Esophagus squamous epithelium (tissue), 5 donors: Measurements from ENCODE around the gene GALNT11. TPM values are rescaled to one million over a fixed set of nuclear protein-coding genes. Genes with fewer than 3 reads are reported as not detected.

Experiments
- DNase-seq: peaks from one replicate; lab custom pipeline; 2025; lab: John Stamatoyannopoulos, UW
- H3K27ac ChIP-seq, 4 donors: fragments of 200-600 bp; sonication (generic); one replicate each; pipeline ENCODE4 v1.5.1; 2016 to 2019; ENCODE audit warnings: mild to moderate bottlenecking in 1 of 4
- H3K27me3 ChIP-seq, 4 donors: fragments of 200-600 bp; sonication (generic); 1 replicate in 3 of 4; 2 replicates in 1 of 4; pipeline versions ENCODE4 v1.5.1 to v1.6.0; 2017 to 2021; ENCODE audit warnings: antibody characterized with exemption in 1 of 4
- H3K36me3 ChIP-seq, 3 donors: fragments of 200-600 bp; sonication (generic); one replicate each; pipeline ENCODE4 v1.5.1; 2016 to 2019
- H3K4me1 ChIP-seq, 3 donors: fragments of 200-600 bp; sonication (generic); one replicate each; pipeline ENCODE4 v1.5.1; 2017 to 2019
- H3K4me3 ChIP-seq, 4 donors: fragments of 200-600 bp; sonication (generic); 1 replicate in 3 of 4; 2 replicates in 1 of 4; pipeline ENCODE4 v1.5.1; 2016 to 2019; ENCODE audit warnings: mild to moderate bottlenecking in 2 of 4, moderate library complexity in 1 of 4
- H3K9me3 ChIP-seq, 3 donors: fragments of 200-600 bp; sonication (generic); one replicate each; pipeline ENCODE4 v1.5.1; 2016 to 2019
- CTCF ChIP-seq, 6 experiments: fragments of 450-650 bp in 4 of 6; fragments of 200-600 bp in 2 of 6; sonication (generic) in 2 of 6; IDR thresholded peaks; one replicate each; pipeline ENCODE4 v1.5.1; 2016 to 2019; ENCODE audit warnings: antibody characterized with exemption in 6 of 6, mild to moderate bottlenecking in 4 of 6, moderate library complexity in 4 of 6
- POLR2A ChIP-seq, 4 donors: fragments of 450-650 bp; IDR thresholded peaks; one replicate each; pipeline ENCODE4 v1.6.1; 2017; ENCODE audit warnings: antibody characterized with exemption in 4 of 4, mild to moderate bottlenecking in 4 of 4, moderate library complexity in 3 of 4
- WGBS, 2 donors: methylation state at CpG; one replicate each; pipeline ENCODE4 v1.1.5; 2018; 5-methylcytosine and 5-hydroxymethylcytosine counted together
- intact Hi-C: fragments of 100-400 bp; cut with DNase I; formaldehyde crosslinking; loops from one replicate; pipeline ENCODE4 v1.15.0; 2022
- total RNA-seq, 4 donors: library from RNA; depleted of rRNA; stranded (reverse); fragments of >200 nt; gene quantifications; one replicate each; pipeline ENCODE4 v1.1.0, GENCODE V29; 2016
- donor health status: DM: yes; HTN: yes; CAD: no.

The GALNT11 gene
- total RNA-seq, 4 donors from 2014 or later, result 26.9 to 53.3 (median 33.6) TPM

- Histone ChIP-seq H3K4me3 (no peak overlapping the region), H3K27ac (no peak overlapping the region), H3K4me1 (no peaks in the 10 kb centered on the region), H3K36me3 (peaks cover 0 to under 1% (median 0%) of the 10 kb centered on the region in 3 donors), H3K27me3 (no peaks in the 10 kb centered on the region), H3K9me3 (peaks cover 0 to 15% (median 8%) of the 10 kb centered on the region in 3 donors)
- TF ChIP-seq CTCF (IDR thresholded peaks at IDR 0.05), result no peak
- no peak for TF ChIP-seq POLR2A (IDR thresholded peaks at IDR 0.05)
- no peak for DNase-seq
- 96 to 97% methylated on average over 7 of the region's 7 CpGs for WGBS, 2 donors
- intact Hi-C loops, result no loop called here
Measured at GRCh38 chr7:152089183-152089582, 63.7 kb downstream of the GALNT11 start.

- intact Hi-C loops, result no loop called here
Measured at GRCh38 chr7:152090747-152091146, 65.3 kb downstream of the GALNT11 start.

GRCh38 chr7:152093717-152094116 is 68.2 kb downstream of the GALNT11 start:
- no peaks in the 10 kb centered on the region for H3K27me3 ChIP-seq
- WGBS, 2 donors, result 88 to 94% methylated on average over 4 of the region's 4 CpGs
- DNase-seq, result no peak
- TF ChIP-seq CTCF (IDR thresholded peaks at IDR 0.05) (no peak), POLR2A (IDR thresholded peaks at IDR 0.05) (no peak)
- H3K9me3 ChIP-seq, result peaks cover 0 to 12% (median 6%) of the 10 kb centered on the region in 3 donors
- no peak overlapping the region for H3K27ac ChIP-seq
- H3K4me3 ChIP-seq, result no peak overlapping the region
- H3K4me1 ChIP-seq, result no peaks in the 10 kb centered on the region
- H3K36me3 ChIP-seq, result peaks cover 0 to 7% (median 0%) of the 10 kb centered on the region in 3 donors
- intact Hi-C loops, result no loop called here

More at GRCh38 chr7:152090747-152091146, 65.3 kb downstream of the GALNT11 start:
- peaks cover 0 to 7% (median 0%) of the 10 kb centered on the region in 3 donors for H3K36me3 ChIP-seq
- 84 to 94% methylated on average over 6 of the region's 6 CpGs for WGBS, 2 donors
- H3K4me3 ChIP-seq, result no peak overlapping the region
- no peak overlapping the region for H3K27ac ChIP-seq
- DNase-seq, result no peak
- H3K9me3 ChIP-seq, result peaks cover 0 to 15% (median 8%) of the 10 kb centered on the region in 3 donors
- TF ChIP-seq POLR2A (IDR thresholded peaks at IDR 0.05) (no peak), CTCF (IDR thresholded peaks at IDR 0.05) (no peak)
- no peaks in the 10 kb centered on the region for H3K4me1 ChIP-seq
- H3K27me3 ChIP-seq, result no peaks in the 10 kb centered on the region

- peaks cover 0 to 11% (median 0%) of the 10 kb centered on the region in 3 donors for H3K36me3 ChIP-seq
- DNase-seq, result no peak
- no peak overlapping the region for H3K4me3 ChIP-seq
- no peaks in the 10 kb centered on the region for H3K27me3 ChIP-seq
- intact Hi-C loops, result no loop called here
- no peaks in the 10 kb centered on the region for H3K4me1 ChIP-seq
- TF ChIP-seq CTCF (IDR thresholded peaks at IDR 0.05) (no peak), POLR2A (IDR thresholded peaks at IDR 0.05) (no peak)
- WGBS, 2 donors, result 88 to 100% methylated on average over 1 of the region's 1 CpG
- H3K27ac ChIP-seq, result no peak overlapping the region
- H3K9me3 ChIP-seq, result no peaks in the 10 kb centered on the region
Measured at GRCh38 chr7:152095771-152096170, 70.3 kb downstream of the GALNT11 start.

GRCh38 chr7:152097330-152097729 is 71.9 kb downstream of the GALNT11 start:
- DNase-seq, result no peak
- no peak for TF ChIP-seq CTCF (IDR thresholded peaks at IDR 0.05)
- TF ChIP-seq POLR2A (IDR thresholded peaks at IDR 0.05), result no peak
- H3K27me3 ChIP-seq, result no peaks in the 10 kb centered on the region
- H3K9me3 ChIP-seq, result no peaks in the 10 kb centered on the region
- no peak overlapping the region for H3K4me3 ChIP-seq
- no peak overlapping the region for H3K27ac ChIP-seq
- H3K4me1 ChIP-seq, result no peaks in the 10 kb centered on the region
- H3K36me3 ChIP-seq, result peaks cover 0 to 26% (median 0%) of the 10 kb centered on the region in 3 donors
- intact Hi-C loops, result no loop called here
- 94 to 97% methylated on average over 4 of the region's 4 CpGs for whole genome bisulfite sequencing, 2 donors
